DND-41 (cell line): ENCODE results near the gene SPACDR.

Source experiments
- ATAC-seq: fragments of 200-7000 bp; cut with Tn5 transposase; 3 replicates; pipeline ENCODE4 v1.9.1; 2021; ENCODE audit warnings: low read depth; ENCODE audit not compliant: insufficient read depth
- DNase-seq: peaks from one replicate; pipeline ENCODE4 v3.0.0-alpha.2; 2020
- H2AFZ ChIP-seq: 2 replicates; pipeline ENCODE4 v1.6.0; 2012; ENCODE audit warnings: low read depth, low read length
- H3K27ac ChIP-seq: 2 replicates; pipeline ENCODE4 v1.5.1; 2012; ENCODE audit warnings: low read length, inconsistent platforms
- H3K27me3 ChIP-seq: fragments of 200-600 bp; sonication (generic); 2 replicates; pipeline ENCODE4 v1.6.0; 2012; ENCODE audit warnings: low read length, mild to moderate bottlenecking, inconsistent platforms; ENCODE audit not compliant: insufficient read depth, poor library complexity
- H3K36me3 ChIP-seq: 2 replicates; pipeline ENCODE4 v1.5.1; 2012; ENCODE audit warnings: low read length, inconsistent platforms; ENCODE audit not compliant: insufficient read depth
- H3K4me1 ChIP-seq: 2 replicates; pipeline ENCODE4 v1.5.1; 2012; ENCODE audit warnings: mild to moderate bottlenecking, low read length; ENCODE audit not compliant: insufficient read depth
- H3K4me2 ChIP-seq: 2 replicates; pipeline ENCODE4 v1.6.0; 2012; ENCODE audit warnings: mild to moderate bottlenecking, moderate library complexity, low read length, inconsistent platforms; ENCODE audit not compliant: insufficient read depth
- H3K4me3 ChIP-seq, 2 experiments: fragments of 200-600 bp in 1 of 2; shearing (Covaris generic) in 1 of 2; 2 replicates each; pipeline ENCODE4 v1.5.1; 2012 to 2016; ENCODE audit warnings: inconsistent platforms in 2 of 2, low read length in 2 of 2, mild to moderate bottlenecking in 2 of 2, low read depth in 1 of 2, moderate library complexity in 1 of 2
- H3K79me2 ChIP-seq: 2 replicates; pipeline ENCODE4 v1.6.0; 2012; ENCODE audit warnings: low read length, inconsistent platforms; ENCODE audit not compliant: insufficient read depth
- H3K9ac ChIP-seq: 2 replicates; pipeline ENCODE4 v1.6.0; 2012; ENCODE audit warnings: low read depth, mild to moderate bottlenecking, inconsistent platforms, low read length, moderate library complexity
- H3K9me3 ChIP-seq: 2 replicates; pipeline ENCODE4 v1.5.1; 2012; ENCODE audit warnings: low read length, moderate library complexity, mild to moderate bottlenecking, inconsistent platforms; ENCODE audit not compliant: insufficient read depth, severe bottlenecking
- H4K20me1 ChIP-seq: 2 replicates; pipeline ENCODE4 v1.6.0; 2012; ENCODE audit warnings: low read length; ENCODE audit not compliant: insufficient read depth
- EZH2 ChIP-seq: IDR thresholded peaks from 3 replicates; pipeline ENCODE4 v1.6.1; 2012; ENCODE audit warnings: borderline replicate concordance, low read depth, mild to moderate bottlenecking, moderate library complexity, low read length, inconsistent platforms; ENCODE audit not compliant: severe bottlenecking
- TF ChIP-seq, protein P1 (sequence below): IDR thresholded peaks from 2 replicates; pipeline ENCODE4 v1.5.1; 2012; ENCODE audit warnings: borderline replicate concordance, low read length, moderate library complexity, mild to moderate bottlenecking; ENCODE audit not compliant: poor library complexity, severe bottlenecking; ENCODE audit errors: extremely low read depth

Gene SPACDR

DNA sequence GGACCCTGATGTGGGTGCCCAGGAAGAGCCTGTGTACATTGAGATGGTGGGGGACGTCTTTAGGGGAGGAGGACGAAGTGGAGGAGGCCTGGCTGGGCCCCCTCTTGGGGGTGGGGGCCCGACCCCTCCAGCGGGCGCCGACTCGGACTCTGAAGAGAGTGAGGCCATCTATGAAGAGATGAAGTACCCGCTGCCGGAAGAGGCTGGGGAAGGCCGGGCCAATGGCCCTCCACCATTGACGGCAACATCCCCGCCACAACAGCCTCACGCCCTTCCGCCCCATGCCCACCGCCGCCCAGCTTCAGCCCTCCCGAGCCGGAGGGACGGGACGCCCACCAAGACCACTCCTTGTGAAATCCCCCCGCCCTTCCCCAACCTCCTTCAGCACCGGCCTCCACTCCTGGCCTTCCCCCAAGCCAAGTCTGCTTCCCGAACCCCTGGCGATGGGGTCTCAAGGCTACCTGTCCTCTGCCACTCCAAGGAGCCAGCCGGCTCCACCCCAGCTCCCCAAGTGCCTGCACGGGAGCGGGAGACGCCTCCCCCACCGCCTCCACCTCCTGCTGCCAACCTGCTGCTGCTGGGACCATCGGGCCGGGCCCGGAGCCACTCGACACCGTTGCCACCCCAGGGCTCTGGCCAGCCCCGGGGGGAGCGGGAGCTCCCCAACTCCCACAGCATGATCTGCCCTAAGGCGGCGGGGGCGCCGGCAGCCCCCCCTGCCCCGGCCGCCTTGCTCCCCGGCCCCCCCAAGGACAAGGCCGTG, 24.5 kb upstream of the SPACDR start:
- peaks cover 4% of the 10 kb centered on the region for H3K4me1 ChIP-seq
- H3K4me3 ChIP-seq = no peak overlapping the region
- TF ChIP-seq, protein P1, sequence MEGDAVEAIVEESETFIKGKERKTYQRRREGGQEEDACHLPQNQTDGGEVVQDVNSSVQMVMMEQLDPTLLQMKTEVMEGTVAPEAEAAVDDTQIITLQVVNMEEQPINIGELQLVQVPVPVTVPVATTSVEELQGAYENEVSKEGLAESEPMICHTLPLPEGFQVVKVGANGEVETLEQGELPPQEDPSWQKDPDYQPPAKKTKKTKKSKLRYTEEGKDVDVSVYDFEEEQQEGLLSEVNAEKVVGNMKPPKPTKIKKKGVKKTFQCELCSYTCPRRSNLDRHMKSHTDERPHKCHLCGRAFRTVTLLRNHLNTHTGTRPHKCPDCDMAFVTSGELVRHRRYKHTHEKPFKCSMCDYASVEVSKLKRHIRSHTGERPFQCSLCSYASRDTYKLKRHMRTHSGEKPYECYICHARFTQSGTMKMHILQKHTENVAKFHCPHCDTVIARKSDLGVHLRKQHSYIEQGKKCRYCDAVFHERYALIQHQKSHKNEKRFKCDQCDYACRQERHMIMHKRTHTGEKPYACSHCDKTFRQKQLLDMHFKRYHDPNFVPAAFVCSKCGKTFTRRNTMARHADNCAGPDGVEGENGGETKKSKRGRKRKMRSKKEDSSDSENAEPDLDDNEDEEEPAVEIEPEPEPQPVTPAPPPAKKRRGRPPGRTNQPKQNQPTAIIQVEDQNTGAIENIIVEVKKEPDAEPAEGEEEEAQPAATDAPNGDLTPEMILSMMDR = no peak
- TF ChIP-seq EZH2 = no peak
- H3K79me2 ChIP-seq = no peaks in the 10 kb centered on the region
- H4K20me1 ChIP-seq = no peaks in the 10 kb centered on the region
- ATAC-seq = no peak
- H2AFZ ChIP-seq = no peak overlapping the region
- H3K27ac ChIP-seq = no peak overlapping the region
- no peaks in the 10 kb centered on the region for H3K36me3 ChIP-seq
- H3K9me3 ChIP-seq = no peaks in the 10 kb centered on the region
- H3K27me3 ChIP-seq = peaks cover 24% of the 10 kb centered on the region
- H3K4me2 ChIP-seq = no peak overlapping the region
- no peak overlapping the region for H3K9ac ChIP-seq
- no peak for DNase-seq

GRCh38 chr7:100486753-100487446, 22.8 kb upstream of the SPACDR start:
- Histone ChIP-seq H3K9ac (no peak overlapping the region), H3K4me1 (peaks cover 13% of the 10 kb centered on the region), H4K20me1 (peaks cover 2% of the 10 kb centered on the region; the same call in 1 of the 2 replicates), H3K79me2 (no peaks in the 10 kb centered on the region), H2AFZ (no peak overlapping the region), H3K4me3 (no peak overlapping the region), H3K27ac (no peak overlapping the region), H3K9me3 (no peaks in the 10 kb centered on the region), H3K36me3 (no peaks in the 10 kb centered on the region), H3K27me3 (peaks cover 9% of the 10 kb centered on the region), H3K4me2 (no peak overlapping the region)
- no peak for TF ChIP-seq EZH2
- TF ChIP-seq, protein P1 = no peak
- ATAC-seq = no peak
- DNase-seq = no peak

- DNase-seq = no peak
- no peak overlapping the region for H2AFZ ChIP-seq
- H3K9ac ChIP-seq = no peak overlapping the region
- H4K20me1 ChIP-seq = peaks cover 2% of the 10 kb centered on the region; the same call in 1 of the 2 replicates
- H3K79me2 ChIP-seq = no peaks in the 10 kb centered on the region
- H3K4me1 ChIP-seq = peaks cover 13% of the 10 kb centered on the region
- ATAC-seq = no peak
- H3K4me3 ChIP-seq = no peak overlapping the region
- no peak overlapping the region for H3K27ac ChIP-seq
- H3K9me3 ChIP-seq = no peaks in the 10 kb centered on the region
- H3K4me2 ChIP-seq = no peak overlapping the region
- peaks cover 7% of the 10 kb centered on the region for H3K27me3 ChIP-seq
- TF ChIP-seq EZH2 = no peak
- TF ChIP-seq, protein P1 = no peak
- H3K36me3 ChIP-seq = no peaks in the 10 kb centered on the region
Measured at GRCh38 chr7:100486111-100486636, 22.1 kb upstream of the SPACDR start.
